Keratinocyte (primary cell): ENCODE data around the gene SHC3. TPM values are rescaled to one million over a fixed set of nuclear protein-coding genes. Genes with fewer than 3 reads are reported as not detected.

Experiments used
- DNase-seq: peaks from one replicate; pipeline ENCODE4 v3.0.0-alpha.2; 2011; ENCODE audit warnings: low read depth, missing footprints, low spot score
- FAIRE-seq: peaks from 2 replicates; lab custom pipeline; 2011; peaks lifted over from hg19 to GRCh38; lab: Jason Lieb, UNC
- H2AFZ ChIP-seq: 2 replicates; pipeline ENCODE4 v1.6.0; 2012; ENCODE audit warnings: low read length, control low read depth, inconsistent platforms; ENCODE audit not compliant: control insufficient read depth
- H3K27ac ChIP-seq: 2 replicates; pipeline ENCODE4 v1.5.1; 2011; ENCODE audit warnings: low read length; ENCODE audit not compliant: control insufficient read depth, insufficient read depth
- H3K27me3 ChIP-seq: 3 replicates; pipeline ENCODE4 v1.6.0; 2011; ENCODE audit warnings: low read length; ENCODE audit not compliant: control insufficient read depth, insufficient read depth; ENCODE audit errors: extremely low read depth
- H3K36me3 ChIP-seq, 2 experiments: 2 replicates in 1 of 2; 3 replicates in 1 of 2; pipeline ENCODE4 v1.5.1; 2011; ENCODE audit warnings: low read length in 2 of 2, mild to moderate bottlenecking in 1 of 2; ENCODE audit not compliant: control insufficient read depth in 2 of 2, insufficient read depth in 2 of 2; ENCODE audit errors: extremely low read depth in 1 of 2
- H3K4me1 ChIP-seq: 3 replicates; pipeline ENCODE4 v1.5.1; 2011; ENCODE audit warnings: low read length; ENCODE audit not compliant: control insufficient read depth, insufficient read depth; ENCODE audit errors: extremely low read depth
- H3K4me2 ChIP-seq: 3 replicates; pipeline ENCODE4 v1.6.0; 2011; ENCODE audit warnings: low read depth, low read length; ENCODE audit not compliant: control insufficient read depth, insufficient read depth; ENCODE audit errors: extremely low read depth
- H3K4me3 ChIP-seq, 3 experiments: fragments of 200-600 bp in 1 of 3; sonication (generic) in 1 of 3; 2 replicates in 2 of 3; 3 replicates in 1 of 3; pipeline ENCODE4 v1.5.1; 2011 to 2016; ENCODE audit warnings: low read length in 3 of 3, mild to moderate bottlenecking in 3 of 3, control low read depth in 2 of 3, inconsistent platforms in 1 of 3, low read depth in 1 of 3, mixed read lengths in 1 of 3, mixed run types in 1 of 3, moderate library complexity in 1 of 3; ENCODE audit not compliant: control insufficient read depth in 2 of 3, insufficient read depth in 2 of 3; ENCODE audit errors: extremely low read depth in 1 of 3
- H3K79me2 ChIP-seq: 2 replicates; pipeline ENCODE4 v1.6.0; 2012; ENCODE audit warnings: low read length; ENCODE audit not compliant: control insufficient read depth, insufficient read depth
- H3K9ac ChIP-seq: 3 replicates; pipeline ENCODE4 v1.6.0; 2011; ENCODE audit warnings: low read length; ENCODE audit not compliant: control insufficient read depth, insufficient read depth; ENCODE audit errors: extremely low read depth
- H3K9me1 ChIP-seq: 3 replicates; pipeline ENCODE4 v1.6.0; 2011; ENCODE audit warnings: low read length; ENCODE audit not compliant: control insufficient read depth, insufficient read depth; ENCODE audit errors: extremely low read depth
- H3K9me3 ChIP-seq: 2 replicates; pipeline ENCODE4 v1.5.1; 2012; ENCODE audit warnings: low read depth, low read length; ENCODE audit not compliant: control insufficient read depth
- H4K20me1 ChIP-seq: 3 replicates; pipeline ENCODE4 v1.6.0; 2011; ENCODE audit warnings: low read length; ENCODE audit not compliant: control insufficient read depth, insufficient read depth; ENCODE audit errors: extremely low read depth
- EZH2 ChIP-seq: IDR thresholded peaks from one replicate; pipeline ENCODE4 v1.6.1; 2012; ENCODE audit warnings: inconsistent platforms, mild to moderate bottlenecking, low read length, moderate library complexity
- dilution Hi-C: fragments of 300-500 bp; cut with MboI; formaldehyde crosslinking; loops from one replicate; pipeline ENCODE4 v1.7.0; 2020; ENCODE audit warnings: low sequenced_read_pairs; ENCODE audit not compliant: extremely low pct_ligation_motif_present
- polyA plus RNA-seq, 5 experiments: library from polyadenylated mRNA; depleted of rRNA in 3 of 5; stranded (reverse) in 3 of 5; stranded (forward) in 1 of 5; unstranded in 1 of 5; fragments of >200 nt; gene quantifications; 1 replicate in 1 of 5; 2 replicates in 3 of 5; 3 replicates in 1 of 5; pipeline versions ENCODE4 v1.2.1 to v1.2.3, GENCODE V29; 2011 to 2012; ENCODE audit warnings: missing spikeins in 2 of 5, low read depth in 1 of 5, low replicate concordance in 1 of 5
- TF ChIP-seq, protein P1 (sequence below), 3 experiments: IDR thresholded peaks in 1 of 3; conservative IDR thresholded peaks in 1 of 3; optimal IDR thresholded peaks in 1 of 3; 2 replicates in 2 of 3; 3 replicates in 1 of 3; pipeline versions ENCODE3 to v1.5.1; 2011; ENCODE audit warnings: low read length in 3 of 3, mild to moderate bottlenecking in 3 of 3, moderate library complexity in 2 of 3, control low read depth in 1 of 3, inconsistent platforms in 1 of 3; ENCODE audit not compliant: insufficient read depth in 2 of 3; ENCODE audit errors: extremely low read depth in 1 of 3

The SHC3 gene
- polyA plus RNA-seq, 1 donor (not counting 4 experiments of a cell fraction or from before 2014, with no cell fraction given), result 0.03 TPM

DNA sequence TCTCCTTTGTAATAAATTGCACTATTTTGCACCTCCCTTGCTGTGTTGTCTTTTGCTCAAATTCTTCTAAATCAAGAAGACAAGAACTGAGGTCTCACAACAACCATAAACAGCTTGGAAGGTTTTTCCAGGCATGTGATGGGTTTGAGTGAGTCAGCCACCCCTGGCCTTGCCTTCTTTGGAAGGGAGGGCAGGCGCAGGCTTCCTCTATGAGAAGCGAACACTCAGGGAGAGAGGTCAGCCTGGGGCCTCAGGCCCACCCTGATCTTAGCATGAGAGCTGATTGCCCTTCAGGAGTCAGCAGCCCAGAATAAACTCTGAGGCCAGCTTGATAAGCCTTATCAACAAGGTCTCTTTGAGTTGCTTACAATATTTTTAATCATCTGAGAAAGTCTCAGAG is 155.7 kb downstream of the SHC3 start:
- Histone ChIP-seq H3K9me1 (no peaks in the 10 kb centered on the region), H3K36me3 (no peaks in the 10 kb centered on the region), H4K20me1 (no peaks in the 10 kb centered on the region), H3K9me3 (no peaks in the 10 kb centered on the region), H3K9ac (no peak overlapping the region), H3K79me2 (no peaks in the 10 kb centered on the region), H3K27me3 (no peaks in the 10 kb centered on the region), H3K4me1 (peaks cover 9% of the 10 kb centered on the region), H2AFZ (no peak overlapping the region), H3K4me2 (no peak overlapping the region), H3K27ac (no peak overlapping the region), H3K4me3 (no peak overlapping the region)
- TF ChIP-seq EZH2, result no peak
- TF ChIP-seq, protein P1, sequence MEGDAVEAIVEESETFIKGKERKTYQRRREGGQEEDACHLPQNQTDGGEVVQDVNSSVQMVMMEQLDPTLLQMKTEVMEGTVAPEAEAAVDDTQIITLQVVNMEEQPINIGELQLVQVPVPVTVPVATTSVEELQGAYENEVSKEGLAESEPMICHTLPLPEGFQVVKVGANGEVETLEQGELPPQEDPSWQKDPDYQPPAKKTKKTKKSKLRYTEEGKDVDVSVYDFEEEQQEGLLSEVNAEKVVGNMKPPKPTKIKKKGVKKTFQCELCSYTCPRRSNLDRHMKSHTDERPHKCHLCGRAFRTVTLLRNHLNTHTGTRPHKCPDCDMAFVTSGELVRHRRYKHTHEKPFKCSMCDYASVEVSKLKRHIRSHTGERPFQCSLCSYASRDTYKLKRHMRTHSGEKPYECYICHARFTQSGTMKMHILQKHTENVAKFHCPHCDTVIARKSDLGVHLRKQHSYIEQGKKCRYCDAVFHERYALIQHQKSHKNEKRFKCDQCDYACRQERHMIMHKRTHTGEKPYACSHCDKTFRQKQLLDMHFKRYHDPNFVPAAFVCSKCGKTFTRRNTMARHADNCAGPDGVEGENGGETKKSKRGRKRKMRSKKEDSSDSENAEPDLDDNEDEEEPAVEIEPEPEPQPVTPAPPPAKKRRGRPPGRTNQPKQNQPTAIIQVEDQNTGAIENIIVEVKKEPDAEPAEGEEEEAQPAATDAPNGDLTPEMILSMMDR (optimal IDR thresholded peaks at IDR 0.05 in 1 of 3, IDR thresholded peaks at IDR 0.05 in 1 of 3, conservative IDR thresholded peaks at IDR 0.05 in 1 of 3; ENCODE audit: extremely low read depth in 1 of 3, insufficient read depth in 2 of 3, low read length in 3 of 3), result no peak
- FAIRE-seq, result no peak
- dilution Hi-C loops, result no loop called here
- no peak for DNase-seq

DNA sequence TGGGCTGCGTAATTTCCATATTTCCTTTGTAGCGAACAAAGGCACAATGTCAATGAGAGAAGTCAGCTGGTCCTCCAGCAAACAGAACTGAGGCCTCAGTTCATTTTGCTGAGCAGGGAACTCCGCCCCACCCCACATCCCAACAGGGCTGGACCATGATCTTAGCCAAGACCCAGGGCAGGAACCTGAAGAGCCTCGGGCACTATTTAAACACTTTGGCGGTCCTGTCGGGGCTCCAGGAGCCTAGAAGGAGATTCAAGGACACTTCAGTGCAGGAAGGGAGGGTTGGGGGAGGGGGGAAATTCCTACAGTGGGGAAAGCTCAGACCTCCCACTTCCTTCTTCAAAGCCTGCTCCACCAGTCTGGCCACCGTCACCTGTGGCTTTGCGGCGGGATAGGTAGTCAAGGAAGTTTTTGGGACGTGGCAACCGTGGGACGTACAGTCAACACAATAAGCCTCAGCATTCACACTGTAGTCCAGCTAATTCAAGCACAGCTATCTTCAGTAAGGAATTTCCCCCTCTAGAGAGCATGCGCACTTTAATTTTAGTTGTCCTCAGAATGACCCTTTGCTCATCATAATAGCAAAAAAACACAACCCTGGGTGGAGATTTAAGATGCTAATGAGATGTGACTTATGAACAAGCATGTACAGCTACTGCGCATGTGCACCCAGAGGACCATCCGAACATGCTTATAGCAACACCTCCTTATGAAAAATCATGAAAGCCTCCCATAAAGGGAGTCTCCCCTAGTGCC is 156.4 kb downstream of the SHC3 start:
- no peaks in the 10 kb centered on the region for H3K79me2 ChIP-seq
- no peak overlapping the region for H2AFZ ChIP-seq
- FAIRE-seq, result no peak
- no peaks in the 10 kb centered on the region for H4K20me1 ChIP-seq
- no peak overlapping the region for H3K4me3 ChIP-seq
- no peaks in the 10 kb centered on the region for H3K9me1 ChIP-seq
- DNase-seq, result no peak
- H3K4me1 ChIP-seq, result peaks cover 9% of the 10 kb centered on the region
- no peaks in the 10 kb centered on the region for H3K36me3 ChIP-seq
- TF ChIP-seq, protein P1 (optimal IDR thresholded peaks at IDR 0.05 in 1 of 3, IDR thresholded peaks at IDR 0.05 in 1 of 3, conservative IDR thresholded peaks at IDR 0.05 in 1 of 3; ENCODE audit: extremely low read depth in 1 of 3, insufficient read depth in 2 of 3, low read length in 3 of 3), result no peak
- no peak for TF ChIP-seq EZH2
- H3K27ac ChIP-seq, result no peak overlapping the region
- no peak overlapping the region for H3K4me2 ChIP-seq
- no peak overlapping the region for H3K9ac ChIP-seq
- no peaks in the 10 kb centered on the region for H3K9me3 ChIP-seq
- dilution Hi-C loops, result no loop called here
- H3K27me3 ChIP-seq, result no peaks in the 10 kb centered on the region
